ENCODE data around the gene DNAH2.

DNA sequence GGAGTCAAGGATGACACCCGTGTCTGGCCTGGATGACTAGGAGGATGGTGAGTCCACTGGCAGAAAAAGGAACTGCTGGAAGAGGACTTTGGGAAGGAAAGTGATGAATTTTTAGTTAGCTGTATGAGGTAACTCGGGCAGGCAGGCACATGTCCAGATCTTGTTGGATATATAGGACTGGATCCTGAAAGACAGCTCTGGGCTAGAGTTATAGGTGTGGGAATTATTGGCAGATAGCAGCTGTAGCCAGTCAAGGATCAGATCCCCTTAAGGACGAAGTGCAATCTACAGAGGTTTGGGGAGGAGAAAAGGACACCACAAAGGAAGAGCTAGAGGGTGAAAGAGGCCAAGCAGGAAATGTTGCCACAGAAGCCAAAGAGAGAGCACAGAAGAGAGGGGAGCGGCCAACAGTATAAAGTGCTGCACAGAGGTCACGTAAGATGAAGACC is 150.4 kb downstream of the DNAH2 start:
- TF ChIP-seq, protein P1, sequence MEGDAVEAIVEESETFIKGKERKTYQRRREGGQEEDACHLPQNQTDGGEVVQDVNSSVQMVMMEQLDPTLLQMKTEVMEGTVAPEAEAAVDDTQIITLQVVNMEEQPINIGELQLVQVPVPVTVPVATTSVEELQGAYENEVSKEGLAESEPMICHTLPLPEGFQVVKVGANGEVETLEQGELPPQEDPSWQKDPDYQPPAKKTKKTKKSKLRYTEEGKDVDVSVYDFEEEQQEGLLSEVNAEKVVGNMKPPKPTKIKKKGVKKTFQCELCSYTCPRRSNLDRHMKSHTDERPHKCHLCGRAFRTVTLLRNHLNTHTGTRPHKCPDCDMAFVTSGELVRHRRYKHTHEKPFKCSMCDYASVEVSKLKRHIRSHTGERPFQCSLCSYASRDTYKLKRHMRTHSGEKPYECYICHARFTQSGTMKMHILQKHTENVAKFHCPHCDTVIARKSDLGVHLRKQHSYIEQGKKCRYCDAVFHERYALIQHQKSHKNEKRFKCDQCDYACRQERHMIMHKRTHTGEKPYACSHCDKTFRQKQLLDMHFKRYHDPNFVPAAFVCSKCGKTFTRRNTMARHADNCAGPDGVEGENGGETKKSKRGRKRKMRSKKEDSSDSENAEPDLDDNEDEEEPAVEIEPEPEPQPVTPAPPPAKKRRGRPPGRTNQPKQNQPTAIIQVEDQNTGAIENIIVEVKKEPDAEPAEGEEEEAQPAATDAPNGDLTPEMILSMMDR (IDR thresholded peaks at IDR 0.05 in 8 of 11, conservative IDR thresholded peaks at IDR 0.05 in 3 of 11), result no peak
- no peak for TF ChIP-seq POLR2AphosphoS5 (IDR thresholded peaks at IDR 0.05)
- TF ChIP-seq POLR2A (IDR thresholded peaks at IDR 0.05), result no peak
